Cardiac muscle cell (in vitro differentiated cells and primary cell): Measurements from ENCODE around the gene CAPNS1. TPM values are rescaled to one million over a fixed set of nuclear protein-coding genes. Genes with fewer than 3 reads are reported as not detected.
A peak's percentile ranks its signal among the peaks of the same experiment; 100 is the strongest.

ENCODE experiments used
- DNase-seq, 2 donors: peaks; one replicate each; pipeline versions ENCODE4 v3.0.0 to v3.0.0-alpha.2; 2010 to 2017; ENCODE audit warnings: low read depth in 1 of 2, low spot score in 1 of 2
- H3K27ac ChIP-seq: fragments of 200-600 bp; sonication (generic); 2 replicates; pipeline ENCODE4 v1.5.1; 2016
- H3K27me3 ChIP-seq: fragments of 200-600 bp; sonication (generic); 2 replicates; pipeline ENCODE4 v1.6.0; 2016; ENCODE audit warnings: control low read depth
- H3K36me3 ChIP-seq: fragments of 200-600 bp; sonication (generic); 2 replicates; pipeline ENCODE4 v1.5.1; 2016; ENCODE audit warnings: control low read depth
- H3K4me1 ChIP-seq: fragments of 200-600 bp; sonication (generic); 2 replicates; pipeline ENCODE4 v1.8.1; 2017; ENCODE audit warnings: low read depth, mild to moderate bottlenecking, mixed run types
- H3K4me3 ChIP-seq: fragments of 200-600 bp; sonication (generic); 2 replicates; pipeline ENCODE4 v1.5.1; 2016; ENCODE audit warnings: mild to moderate bottlenecking
- H3K9me3 ChIP-seq: fragments of 200-600 bp; sonication (generic); 2 replicates; pipeline ENCODE4 v1.5.1; 2017; ENCODE audit warnings: low read depth, mild to moderate bottlenecking, control low read depth
- CTCF ChIP-seq: IDR thresholded peaks from 2 replicates; pipeline ENCODE4 v1.5.1; 2012; ENCODE audit warnings: low read depth, mild to moderate bottlenecking, low read length
- polyA plus RNA-seq: library from polyadenylated mRNA; unstranded; fragments of >200 nt; fragmentation: Nextera tagmentation; extraction: Ambion mirVana; gene quantifications from 2 replicates; pipeline ENCODE4 v1.2.1, GENCODE V29; 2016
- total RNA-seq: library from RNA; depleted of rRNA; stranded (reverse); fragments of >200 nt; gene quantifications from 2 replicates; pipeline ENCODE4 v1.2.3, GENCODE V29; 2016

CAPNS1 gene
- total and polyA plus RNA-seq, 2 experiments from 2014 or later, result 198 to 413 TPM

GRCh38 chr19:36115453-36116343 is 24.2 kb upstream of the CAPNS1 start, which contains the start of gene TBCB:
Gene TBCB (plus strand): TSS chr19:36115468. CDS start chr19:36115561, 93 bp downstream.
- TF ChIP-seq CTCF, result no peak
- Histone ChIP-seq H3K27ac (peak within 1 kb of the TSS; percentile 71), H3K27me3 (no peaks in the 10 kb centered on the region), H3K36me3 (peaks cover 8% of the 10 kb centered on the region), H3K9me3 (no peaks in the 10 kb centered on the region), H3K4me1 (no peaks in the 10 kb centered on the region), H3K4me3 (peak within 1 kb of the TSS; percentile 73)
- peak; percentile 45 to 57 for DNase-seq

- no peaks in the 10 kb centered on the region for H3K27me3 ChIP-seq
- H3K36me3 ChIP-seq, result peaks cover 8% of the 10 kb centered on the region
- no peaks in the 10 kb centered on the region for H3K4me1 ChIP-seq
- DNase-seq, result no peak
- no peak for TF ChIP-seq CTCF
- peak overlapping the region; percentile 73 for H3K4me3 ChIP-seq
- H3K27ac ChIP-seq, result no peak overlapping the region
- H3K9me3 ChIP-seq, result no peaks in the 10 kb centered on the region
Observed at GRCh38 chr19:36116344-36116637, 23.6 kb upstream of the CAPNS1 start.

GRCh38 chr19:36120092-36120983 is 19.5 kb upstream of the CAPNS1 start:
- Histone ChIP-seq H3K36me3 (peaks cover 6% of the 10 kb centered on the region), H3K9me3 (no peaks in the 10 kb centered on the region), H3K27ac (no peak overlapping the region), H3K4me3 (no peak overlapping the region), H3K4me1 (no peaks in the 10 kb centered on the region), H3K27me3 (no peaks in the 10 kb centered on the region)
- no peak for DNase-seq
- no peak for TF ChIP-seq CTCF

- no peak for TF ChIP-seq CTCF
- no peaks in the 10 kb centered on the region for H3K27me3 ChIP-seq
- H3K36me3 ChIP-seq, result peaks cover 12% of the 10 kb centered on the region
- no peaks in the 10 kb centered on the region for H3K4me1 ChIP-seq
- H3K9me3 ChIP-seq, result no peaks in the 10 kb centered on the region
- no peak overlapping the region for H3K4me3 ChIP-seq
- H3K27ac ChIP-seq, result no peak overlapping the region
- DNase-seq, result no peak
Observed at GRCh38 chr19:36120984-36121358, 18.9 kb upstream of the CAPNS1 start.

- H3K4me1 ChIP-seq, result no peaks in the 10 kb centered on the region
- H3K27me3 ChIP-seq, result no peaks in the 10 kb centered on the region
- H3K36me3 ChIP-seq, result peaks cover 12% of the 10 kb centered on the region
- no peak for TF ChIP-seq CTCF
- no peaks in the 10 kb centered on the region for H3K9me3 ChIP-seq
- no peak overlapping the region for H3K27ac ChIP-seq
- no peak for DNase-seq
- no peak overlapping the region for H3K4me3 ChIP-seq
Observed at GRCh38 chr19:36121486-36122124, 18.3 kb upstream of the CAPNS1 start.
